ENCODE measurements around the gene DONSON. TPM values are rescaled to one million over a fixed set of nuclear protein-coding genes. Genes with fewer than 3 reads are reported as not detected.

DONSON gene
- polyA plus RNA-seq, 3 donors: 0.94 to 8.6 (median 1.5) TPM

DNA sequence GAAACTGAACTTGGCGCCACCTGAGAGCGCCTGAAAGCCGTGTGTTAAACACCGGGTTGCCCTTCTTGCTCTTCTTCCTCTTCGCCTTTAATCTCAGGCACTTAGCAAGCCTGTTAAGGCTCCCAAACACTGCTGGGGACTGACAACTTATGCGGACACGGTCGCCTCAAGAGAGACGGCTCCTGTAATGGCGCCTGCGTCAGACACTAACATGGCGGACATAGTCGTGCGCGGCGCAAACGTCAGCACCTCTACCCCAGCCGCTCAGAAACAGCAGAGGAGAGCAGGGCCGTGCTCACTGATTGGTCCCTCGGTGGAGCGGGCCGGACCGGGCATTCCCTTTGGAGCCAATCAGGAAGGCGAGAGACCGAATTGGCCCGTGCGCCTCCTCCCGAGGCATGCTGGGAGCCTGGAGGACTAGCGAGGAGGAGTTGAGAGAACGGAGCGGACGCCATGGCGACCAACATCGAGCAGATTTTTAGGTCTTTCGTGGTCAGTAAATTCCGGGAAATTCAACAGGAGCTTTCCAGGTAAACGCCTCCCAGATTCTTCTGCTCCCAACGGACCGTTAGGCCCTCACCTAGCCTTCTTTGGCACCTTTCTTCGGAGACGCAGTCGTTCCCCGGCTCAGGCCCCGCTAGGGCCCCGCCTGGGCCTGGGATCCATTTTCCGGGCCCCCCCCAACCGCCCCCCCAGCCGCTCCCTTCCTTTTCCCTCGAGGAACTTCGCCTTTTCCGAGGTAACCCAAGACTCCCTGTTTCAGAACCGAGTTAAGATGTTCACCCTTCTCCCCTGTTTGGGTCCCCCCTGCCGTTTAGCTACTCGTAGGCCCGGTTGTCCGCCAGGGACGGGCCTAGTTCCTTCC is 45.6 kb downstream of the DONSON start, which contains the start of gene SON:
SON (plus strand) TSS at position 399 of the 865 bp plus-strand sequence; CDS start at position 454, 55 bp downstream.
- Histone ChIP-seq H3K36me3 (replicated peaks in 1 of 2; ENCODE audit: control insufficient read depth in 1 of 2, insufficient read depth in 2 of 2, low read length in 2 of 2) (peaks cover 6 to 32% of the 10 kb centered on the region in 2 donors), H3K9ac (ENCODE audit: insufficient read depth, low read length, poor library complexity, severe bottlenecking) (peak within 1 kb of the TSS; percentile 97), H3K27ac (ENCODE audit: low read depth in 1 of 2, low read length in 2 of 2) (peak within 1 kb of the TSS; percentile 98 to 100), H4K20me1 (ENCODE audit: insufficient read depth, low read length) (peaks cover 48% of the 10 kb centered on the region), H3K27me3 (ENCODE audit: control insufficient read depth in 2 of 2, insufficient read depth in 2 of 2, low read length in 2 of 2) (no peaks in the 10 kb centered on the region), H3K9me3 (replicated peaks in 1 of 2; ENCODE audit: control insufficient read depth in 1 of 2, insufficient read depth in 1 of 2, low read length in 2 of 2) (no peaks in the 10 kb centered on the region), H3K4me2 (replicated peaks; ENCODE audit: extremely low read depth, low read length, poor library complexity, severe bottlenecking) (peak within 1 kb of the TSS; percentile 80), H3K4me3 (replicated peaks in 1 of 3; ENCODE audit: low read depth in 2 of 3, low read length in 3 of 3) (peak within 1 kb of the TSS; percentile 79 to 89 (median 88)), H2AFZ (ENCODE audit: insufficient read depth, low read depth, low read length, poor library complexity, severe bottlenecking) (peak within 1 kb of the TSS; percentile 66), H3K4me1 (ENCODE audit: control insufficient read depth in 1 of 2, insufficient read depth in 2 of 2, low read length in 2 of 2) (peaks cover 26 to 38% of the 10 kb centered on the region in 2 donors), H3K79me2 (ENCODE audit: insufficient read depth, low read length) (peaks cover 85% of the 10 kb centered on the region)
- Mint-ChIP-seq H3K9me3 (no peaks in the 10 kb centered on the region), H3K4me1 (peaks cover 36% of the 10 kb centered on the region), H3K36me3 (peaks cover 17 to 30% of the 10 kb centered on the region in 2 donors), H3K27me3 (ENCODE audit: low read depth in 3 of 3) (no peaks in the 10 kb centered on the region), H3K4me3 (peak within 1 kb of the TSS; percentile 84 to 97), H3K27ac (peak within 1 kb of the TSS; percentile 99 to 100 (median 100))
- WGBS (ENCODE audit: insufficient coverage): under 1% methylated on average over 54 of the region's 57 CpGs
- intact Hi-C loops (cut with micrococcal nuclease): loop anchor here (2.0 to 10.0 kb wide), 6 partner anchors 44 to 771 kb away; partner anchors contain the start of genes CRYZL1 (in 2 of the 2), DONSON (in 1 of the 2), ITSN1 (in 1 of the 2) and PAXBP1 (in 1 of the 2)
- peak; percentile 97 to 99 (median 98) for DNase-seq
- TF ChIP-seq, protein P1, sequence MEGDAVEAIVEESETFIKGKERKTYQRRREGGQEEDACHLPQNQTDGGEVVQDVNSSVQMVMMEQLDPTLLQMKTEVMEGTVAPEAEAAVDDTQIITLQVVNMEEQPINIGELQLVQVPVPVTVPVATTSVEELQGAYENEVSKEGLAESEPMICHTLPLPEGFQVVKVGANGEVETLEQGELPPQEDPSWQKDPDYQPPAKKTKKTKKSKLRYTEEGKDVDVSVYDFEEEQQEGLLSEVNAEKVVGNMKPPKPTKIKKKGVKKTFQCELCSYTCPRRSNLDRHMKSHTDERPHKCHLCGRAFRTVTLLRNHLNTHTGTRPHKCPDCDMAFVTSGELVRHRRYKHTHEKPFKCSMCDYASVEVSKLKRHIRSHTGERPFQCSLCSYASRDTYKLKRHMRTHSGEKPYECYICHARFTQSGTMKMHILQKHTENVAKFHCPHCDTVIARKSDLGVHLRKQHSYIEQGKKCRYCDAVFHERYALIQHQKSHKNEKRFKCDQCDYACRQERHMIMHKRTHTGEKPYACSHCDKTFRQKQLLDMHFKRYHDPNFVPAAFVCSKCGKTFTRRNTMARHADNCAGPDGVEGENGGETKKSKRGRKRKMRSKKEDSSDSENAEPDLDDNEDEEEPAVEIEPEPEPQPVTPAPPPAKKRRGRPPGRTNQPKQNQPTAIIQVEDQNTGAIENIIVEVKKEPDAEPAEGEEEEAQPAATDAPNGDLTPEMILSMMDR (IDR thresholded peaks at IDR 0.05): no peak

All from CD14-positive monocyte (primary cell).